SW 1271 (cell line): Measurements from ENCODE around the gene PPM1F.
A peak's percentile ranks its signal among the peaks of the same experiment; 100 is the strongest.
"Not testable (repeated sequence)": the region's sequence is repeated elsewhere in the genome, so short reads cannot be mapped to it uniquely, and the experiment has no call there.

Experiments used
- DNase-seq, 2 experiments: peaks; one replicate each; lab custom pipeline; 2025; lab: John Stamatoyannopoulos, UW

Gene PPM1F

GRCh38 chr22:21940521-21940920 is 12.1 kb downstream of the PPM1F start:
- no peak for DNase-seq

DNA sequence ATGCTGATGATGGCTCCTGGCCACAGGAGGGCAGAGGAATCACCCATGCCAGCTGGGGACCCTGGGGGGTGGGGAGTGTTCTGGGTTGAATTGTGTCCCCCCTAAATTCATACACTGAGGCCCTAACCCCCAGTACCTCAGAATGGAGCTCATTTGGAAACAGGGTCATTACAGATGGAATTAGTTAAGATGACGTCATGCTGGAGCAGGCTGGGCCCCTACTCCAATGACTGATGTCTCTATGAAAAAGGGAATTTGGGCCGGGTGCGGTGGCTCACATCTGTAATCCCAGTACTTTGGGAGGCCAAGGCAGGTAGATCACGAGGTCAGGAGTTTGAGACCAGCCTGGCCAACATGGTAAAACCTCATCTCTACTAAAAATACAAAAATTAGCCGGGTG is 12.7 kb downstream of the PPM1F start:
- DNase-seq: not testable (repeated sequence)

GRCh38 chr22:21939461-21939913 is 13.2 kb downstream of the PPM1F start:
- DNase-seq: no peak

DNA sequence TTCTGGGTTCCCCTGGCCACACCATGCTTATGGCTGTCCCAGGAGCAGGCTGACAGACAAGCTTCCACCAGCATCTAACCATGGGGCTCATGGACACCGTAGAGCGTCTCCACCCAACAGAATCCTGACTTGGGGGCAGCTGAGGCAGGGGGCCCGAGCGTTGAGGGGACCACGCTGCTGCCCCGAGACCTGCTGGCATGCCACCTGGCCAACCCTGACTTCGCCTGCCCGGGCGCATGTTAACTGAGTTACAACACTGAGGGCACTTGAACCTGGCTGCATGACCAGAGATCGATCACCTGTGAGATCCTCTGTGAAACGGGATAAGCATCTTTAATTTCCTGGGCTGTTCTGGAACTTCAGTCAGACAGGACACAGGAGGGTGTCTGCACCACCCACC is 13.7 kb downstream of the PPM1F start:
- no peak for DNase-seq

- DNase-seq: peak in 1 of 2 experiments; percentile 76
Observed at GRCh38 chr22:21938071-21938822, 14.4 kb downstream of the PPM1F start.

GRCh38 chr22:21937821-21938070 is 14.9 kb downstream of the PPM1F start:
- DNase-seq: no peak

DNA sequence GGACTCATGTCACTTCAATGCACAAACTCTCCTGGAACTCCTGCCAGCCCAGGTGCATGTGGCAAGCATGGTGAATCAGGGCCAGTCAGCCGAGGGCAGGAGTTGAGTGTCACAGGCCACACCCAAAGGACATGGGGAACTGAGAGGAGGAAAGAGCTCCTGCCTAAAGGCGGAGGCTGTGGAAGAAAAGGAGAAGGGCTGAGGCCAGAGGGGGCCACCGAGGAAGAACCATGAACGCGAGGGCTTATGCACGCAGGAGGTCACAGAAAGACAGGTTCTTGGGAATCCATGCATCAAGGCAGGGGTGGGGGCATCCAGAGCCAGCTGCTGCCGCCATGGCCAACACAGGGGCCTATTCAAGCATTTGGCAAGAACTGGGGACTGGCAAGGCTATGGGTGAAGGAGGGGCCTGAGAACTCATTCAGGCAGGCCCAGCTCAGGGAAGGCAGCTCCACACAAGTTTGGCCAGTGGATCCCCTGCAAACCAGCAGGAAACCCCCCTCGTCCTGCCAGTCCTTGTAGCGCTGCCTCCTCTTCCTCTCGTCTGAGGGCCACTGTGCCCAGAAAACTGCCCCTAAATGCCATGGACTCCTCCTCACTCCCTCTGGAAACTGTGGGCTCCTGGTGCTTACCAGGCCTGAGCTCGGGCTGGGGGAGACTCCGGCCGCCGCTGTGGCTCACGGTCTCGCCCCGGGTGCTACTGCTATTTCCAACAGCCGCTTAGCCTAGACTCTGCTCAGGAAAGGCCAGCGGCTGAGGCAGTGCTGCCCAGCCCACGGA is 15.4 kb downstream of the PPM1F start:
- no peak for DNase-seq

- no peak for DNase-seq
Observed at GRCh38 chr22:21936151-21936775, 16.4 kb downstream of the PPM1F start.

DNA sequence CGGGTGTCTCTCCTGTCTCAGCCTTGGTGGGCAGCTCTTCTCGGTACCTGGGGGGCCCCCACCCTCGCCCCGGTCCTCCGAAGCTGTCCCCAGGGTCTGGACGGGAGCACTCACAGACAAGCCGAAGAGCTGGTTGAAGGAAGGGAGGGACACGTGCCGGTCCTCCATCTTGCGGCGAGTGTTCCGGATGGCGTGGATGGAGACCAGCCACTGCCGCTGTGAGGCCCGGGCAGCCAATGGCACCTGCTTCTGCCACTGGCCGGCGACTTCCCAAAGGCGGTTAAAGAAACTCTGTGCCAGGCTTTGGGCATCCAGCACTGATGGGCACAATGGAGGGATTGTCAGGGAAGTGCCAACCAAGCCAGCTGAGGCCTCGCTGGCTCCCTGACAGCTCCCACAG is 18.7 kb downstream of the PPM1F start:
- no peak for DNase-seq

DNA sequence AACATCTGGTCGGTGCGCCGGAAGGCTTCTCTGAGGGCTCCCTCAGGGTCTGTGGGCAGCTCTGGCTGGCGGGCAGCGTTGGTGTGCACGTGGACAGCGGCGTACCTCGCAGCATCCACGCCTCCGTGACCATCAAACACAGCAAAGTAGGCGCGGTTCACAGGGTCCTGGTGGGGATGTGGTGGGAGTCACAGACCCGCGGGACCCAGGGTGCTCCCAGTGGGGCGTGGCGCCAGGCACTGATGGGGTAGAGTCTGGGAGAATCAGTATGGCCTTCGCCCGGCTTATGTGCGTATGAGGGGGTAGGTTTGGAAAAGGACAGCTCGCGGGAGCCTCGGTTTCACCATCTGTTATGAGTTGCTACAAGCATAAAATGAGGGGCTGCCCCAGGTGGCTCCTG is 19.2 kb downstream of the PPM1F start:
- DNase-seq: no peak

DNA sequence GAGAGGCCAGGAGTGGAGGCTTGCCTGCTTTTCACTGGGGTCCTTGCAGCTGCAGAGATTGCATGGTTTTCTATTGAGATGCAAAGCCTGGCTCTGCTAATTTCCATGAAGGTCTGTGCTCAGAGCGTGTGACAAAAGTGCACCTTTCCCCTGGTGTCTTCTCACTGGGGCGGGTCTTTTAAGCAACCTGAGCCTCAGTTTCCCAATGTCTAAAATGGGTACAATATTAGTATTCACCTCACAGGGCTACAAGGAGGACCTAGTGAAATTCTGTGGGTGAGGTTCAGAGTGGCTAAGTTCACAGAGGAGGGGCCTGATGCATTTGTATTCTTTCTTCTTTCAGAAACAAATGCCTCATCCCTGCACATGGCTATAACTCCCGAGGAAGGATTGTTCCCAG is 20.3 kb downstream of the PPM1F start:
- DNase-seq: no peak

- DNase-seq: no peak
Observed at GRCh38 chr22:21931056-21931455, 21.6 kb downstream of the PPM1F start.

GRCh38 chr22:21929253-21929652 is 23.4 kb downstream of the PPM1F start:
- DNase-seq: no peak

- DNase-seq: no peak
Observed at GRCh38 chr22:21928048-21928447, 24.6 kb downstream of the PPM1F start.

GRCh38 chr22:21927174-21927823 is 25.3 kb downstream of the PPM1F start:
- DNase-seq: no peak

- DNase-seq: no peak
Observed at GRCh38 chr22:21926728-21927127, 25.9 kb downstream of the PPM1F start.

DNA sequence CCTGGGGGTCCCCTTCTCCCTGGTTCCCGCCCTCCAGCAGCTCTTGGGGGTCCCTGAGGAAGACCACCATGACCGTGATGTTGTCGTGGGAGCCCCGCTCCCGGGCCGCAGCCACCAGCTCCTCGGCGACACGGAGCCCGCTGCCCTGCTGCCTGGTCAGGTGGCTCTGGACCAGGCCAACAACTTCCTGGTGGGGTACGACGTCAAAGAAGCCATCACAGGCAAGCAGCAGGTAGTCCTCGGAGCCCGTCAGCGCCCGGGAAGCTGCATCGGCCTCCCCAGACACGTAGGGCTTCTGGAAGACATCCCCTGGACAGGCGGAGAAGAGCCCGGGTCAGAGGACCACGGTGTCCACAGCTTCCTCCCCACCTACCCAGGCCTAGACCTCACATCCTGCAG is 29.5 kb downstream of the PPM1F start:
- DNase-seq: no peak

GRCh38 chr22:21922370-21923162 is 30.1 kb downstream of the PPM1F start:
- DNase-seq: no peak

DNA sequence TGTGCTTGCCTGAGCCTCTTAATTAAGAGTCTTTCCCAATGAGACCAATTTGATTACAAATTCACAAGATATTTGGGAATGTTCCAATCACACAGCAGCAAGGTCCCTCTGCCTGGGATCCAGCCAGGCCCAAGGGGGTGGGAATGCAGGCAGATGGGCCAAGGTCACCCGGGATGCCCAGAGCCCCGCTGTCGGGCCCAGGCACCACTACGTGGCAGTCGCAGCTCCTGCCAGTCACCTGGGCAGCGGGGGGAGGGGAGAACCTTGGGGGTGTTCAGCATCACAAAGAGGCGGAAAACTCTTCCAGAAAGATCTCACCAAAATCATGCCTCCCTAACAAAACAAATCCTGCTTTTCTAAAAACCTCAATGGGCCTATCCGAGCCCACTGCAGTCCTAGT is 30.9 kb downstream of the PPM1F start:
- DNase-seq: no peak

DNA sequence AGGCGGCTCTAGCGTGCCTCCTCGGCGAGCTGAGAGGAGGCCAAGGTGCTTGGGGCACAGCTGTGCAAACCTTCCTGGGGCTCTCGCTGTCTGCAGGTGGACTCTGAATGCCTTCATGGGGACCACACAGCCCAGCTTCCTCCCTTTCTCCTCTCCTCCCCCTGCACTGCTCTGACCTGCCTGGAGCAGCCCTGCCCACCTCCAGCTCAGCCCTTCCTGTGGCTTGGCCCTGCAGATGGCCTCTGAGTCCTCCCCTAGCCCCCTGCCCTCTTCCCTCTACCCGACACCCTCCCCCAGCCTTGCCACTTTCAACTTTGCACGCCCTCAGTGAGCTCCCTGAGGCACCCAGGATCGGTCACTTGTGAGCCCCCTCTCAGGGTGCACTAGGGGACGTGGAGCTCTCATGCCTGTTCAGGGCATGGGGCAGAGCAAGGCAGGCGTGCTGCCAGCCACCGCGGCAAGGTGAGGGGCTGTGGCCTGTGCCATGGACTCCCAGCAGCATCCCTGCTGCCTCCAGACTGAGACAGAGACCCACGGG is 31.4 kb downstream of the PPM1F start:
- no peak for DNase-seq

DNA sequence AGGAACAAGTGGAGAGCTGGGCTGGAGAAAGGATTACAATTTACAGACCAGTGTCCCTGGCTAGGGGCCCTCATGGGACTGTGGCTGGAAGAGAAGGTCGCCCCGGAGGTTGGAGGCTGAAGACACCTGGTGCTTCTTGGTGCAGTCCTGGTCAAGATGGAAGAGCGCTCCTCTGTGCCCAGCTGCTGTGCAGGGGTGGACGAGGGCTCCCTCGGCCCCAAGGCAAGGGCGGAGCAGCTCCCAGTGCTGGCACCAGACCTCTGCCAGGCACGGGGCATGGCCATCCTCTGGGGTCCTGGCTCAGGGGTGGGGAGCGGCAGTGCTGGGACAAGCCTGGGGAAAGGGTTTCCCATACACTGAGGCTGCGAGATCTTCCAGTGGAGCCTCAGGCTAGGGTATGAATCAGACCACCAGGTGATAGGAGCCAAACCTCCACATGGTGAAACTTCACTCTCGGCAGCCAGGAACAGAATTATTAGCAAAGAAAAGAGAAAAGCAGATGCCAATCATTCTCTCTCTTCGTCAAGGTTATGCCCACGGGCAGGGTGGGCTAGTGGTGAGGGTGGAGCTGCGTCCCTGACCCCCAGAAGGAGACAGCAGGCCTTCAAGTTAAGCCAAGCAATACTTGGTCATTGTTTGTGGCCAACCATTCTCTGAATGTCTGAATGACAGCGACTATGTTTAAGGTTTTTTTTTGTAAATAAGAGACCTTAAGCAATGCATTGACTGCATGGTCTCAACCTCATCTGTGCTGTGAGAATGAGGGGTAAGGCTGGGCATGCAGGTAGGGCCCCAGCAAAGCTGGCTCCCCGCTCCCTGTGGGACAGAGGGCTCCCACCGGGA is 32.1 kb downstream of the PPM1F start:
- no peak for DNase-seq
